Type B pancreatic cell (in vitro differentiated cells): ENCODE results near the gene SMPDL3A. TPM values are rescaled to one million over a fixed set of nuclear protein-coding genes. Genes with fewer than 3 reads are reported as not detected.

Experiments used
- DNase-seq: peaks from one replicate; pipeline ENCODE4 v3.0.0; 2021; ENCODE audit warnings: mixed read lengths; ENCODE audit not compliant: unreplicated experiment; ENCODE audit errors: extremely low spot score
- H3K27ac Mint-ChIP-seq: 2 replicates; pipeline ENCODE4 v1.8.0; 2021; ENCODE audit warnings: mild to moderate bottlenecking, mixed read lengths
- H3K27me3 Mint-ChIP-seq: 2 replicates; pipeline ENCODE4 v1.8.0; 2021; ENCODE audit warnings: mixed read lengths
- H3K36me3 Mint-ChIP-seq: 2 replicates; pipeline ENCODE4 v1.8.0; 2021; ENCODE audit warnings: mixed read lengths
- H3K4me1 Mint-ChIP-seq: one replicate; pipeline ENCODE4 v1.8.0; 2021; ENCODE audit warnings: mixed read lengths; ENCODE audit not compliant: unreplicated experiment
- H3K4me3 Mint-ChIP-seq: 2 replicates; pipeline ENCODE4 v1.8.0; 2021; ENCODE audit warnings: mild to moderate bottlenecking, mixed read lengths
- H3K9me3 Mint-ChIP-seq: 2 replicates; pipeline ENCODE4 v1.8.0; 2021; ENCODE audit warnings: mixed read lengths
- CTCF ChIP-seq: fragments of 200-600 bp; sonication (generic); conservative IDR thresholded peaks from 2 replicates; pipeline ENCODE4 v1.5.0; 2021; ENCODE audit warnings: antibody characterized with exemption, mild to moderate bottlenecking
- total RNA-seq: library from RNA; stranded (reverse); gene quantifications from 2 replicates; pipeline ENCODE4 v1.2.1, GENCODE V29; 2021; ENCODE audit warnings: low replicate concordance

SMPDL3A gene
- total RNA-seq, 1 donor from 2014 or later = 9.4 TPM

- Mint-ChIP-seq H3K27ac (no peak overlapping the region), H3K9me3 (no peaks in the 10 kb centered on the region), H3K4me3 (no peak overlapping the region), H3K36me3 (no peaks in the 10 kb centered on the region), H3K27me3 (no peaks in the 10 kb centered on the region), H3K4me1 (peaks cover 5% of the 10 kb centered on the region)
- TF ChIP-seq CTCF = no peak
- no peak for DNase-seq
These were observed 40.4 kb downstream of the SMPDL3A start for GRCh38 chr6:122829456-122829855.

- no peaks in the 10 kb centered on the region for H3K9me3 Mint-ChIP-seq
- H3K4me1 Mint-ChIP-seq = peaks cover 5% of the 10 kb centered on the region
- no peak for DNase-seq
- H3K27me3 Mint-ChIP-seq = no peaks in the 10 kb centered on the region
- no peak overlapping the region for H3K4me3 Mint-ChIP-seq
- no peaks in the 10 kb centered on the region for H3K36me3 Mint-ChIP-seq
- peak overlapping the region; percentile 61 for H3K27ac Mint-ChIP-seq
- TF ChIP-seq CTCF = no peak
These were observed 42.5 kb downstream of the SMPDL3A start for GRCh38 chr6:122831511-122831910.

- Mint-ChIP-seq H3K27me3 (no peaks in the 10 kb centered on the region), H3K36me3 (no peaks in the 10 kb centered on the region), H3K4me1 (peaks cover 5% of the 10 kb centered on the region), H3K9me3 (no peaks in the 10 kb centered on the region), H3K27ac (no peak overlapping the region), H3K4me3 (no peak overlapping the region)
- TF ChIP-seq CTCF = no peak
- DNase-seq = no peak
These were observed 43.4 kb downstream of the SMPDL3A start for GRCh38 chr6:122832459-122832858.

GRCh38 chr6:122833021-122833491 lies 44.0 kb downstream of the SMPDL3A start:
- DNase-seq = no peak
- Mint-ChIP-seq H3K36me3 (no peaks in the 10 kb centered on the region), H3K27me3 (no peaks in the 10 kb centered on the region), H3K4me1 (peaks cover 5% of the 10 kb centered on the region), H3K4me3 (no peak overlapping the region), H3K27ac (no peak overlapping the region), H3K9me3 (no peaks in the 10 kb centered on the region)
- TF ChIP-seq CTCF = no peak

GRCh38 chr6:122838060-122838780 lies 49.2 kb downstream of the SMPDL3A start:
- no peak overlapping the region for H3K4me3 Mint-ChIP-seq
- H3K27me3 Mint-ChIP-seq = peaks cover 17% of the 10 kb centered on the region
- H3K27ac Mint-ChIP-seq = no peak overlapping the region
- H3K4me1 Mint-ChIP-seq = peaks cover 5% of the 10 kb centered on the region
- no peak for DNase-seq
- peak; percentile 68 for TF ChIP-seq CTCF
- no peaks in the 10 kb centered on the region for H3K36me3 Mint-ChIP-seq
- no peaks in the 10 kb centered on the region for H3K9me3 Mint-ChIP-seq
